GM23338 (cell line): Measurements from ENCODE around the gene TCF12. TPM values are rescaled to one million over a fixed set of nuclear protein-coding genes. Genes with fewer than 3 reads are reported as not detected.
A peak's percentile ranks its signal among the peaks of the same experiment; 100 is the strongest.

Experiments used
- ATAC-seq: fragments of 200-7000 bp; cut with Tn5 transposase; 3 replicates; pipeline ENCODE4 v1.9.1; 2020
- DNase-seq: peaks from one replicate; pipeline ENCODE4 v3.0.0-alpha.2; 2015; ENCODE audit warnings: low spot score
- H2AFZ ChIP-seq: fragments of 200-600 bp; sonication (generic); 2 replicates; pipeline ENCODE4 v1.8.0; 2016; ENCODE audit warnings: antibody characterized with exemption, mild to moderate bottlenecking, moderate library complexity
- H3F3A ChIP-seq: fragments of 200-600 bp; sonication (generic); replicated peaks from 2 replicates; pipeline ENCODE4 v1.8.0; 2017; ENCODE audit warnings: antibody characterized with exemption, mixed run types, low read depth
- H3K27ac ChIP-seq: fragments of 200-600 bp; sonication (generic); 2 replicates; pipeline ENCODE4 v1.6.1; 2016; ENCODE audit warnings: low read depth
- H3K27me3 ChIP-seq: fragments of 200-600 bp; sonication (generic); 2 replicates; pipeline ENCODE4 v1.8.0; 2016; ENCODE audit warnings: mild to moderate bottlenecking, mixed run types, moderate library complexity; ENCODE audit not compliant: insufficient read depth
- H3K36me3 ChIP-seq: fragments of 200-600 bp; sonication (generic); 2 replicates; pipeline ENCODE4 v1.8.0; 2016; ENCODE audit warnings: mild to moderate bottlenecking; ENCODE audit not compliant: insufficient read depth
- H3K4me1 ChIP-seq: fragments of 200-600 bp; sonication (generic); 2 replicates; pipeline ENCODE4 v1.8.0; 2016; ENCODE audit warnings: mild to moderate bottlenecking, moderate library complexity; ENCODE audit not compliant: insufficient read depth
- H3K4me2 ChIP-seq: fragments of 200-600 bp; sonication (generic); 2 replicates; pipeline ENCODE4 v1.7.1; 2017; ENCODE audit warnings: mixed run types
- H3K4me3 ChIP-seq: fragments of 200-600 bp; sonication (generic); 2 replicates; pipeline ENCODE4 v1.6.1; 2016; ENCODE audit warnings: mixed run types
- H3K79me2 ChIP-seq: fragments of 200-600 bp; sonication (generic); replicated peaks from 2 replicates; pipeline ENCODE4 v1.8.0; 2017; ENCODE audit warnings: mild to moderate bottlenecking; ENCODE audit not compliant: insufficient read depth
- H3K9me2 ChIP-seq: fragments of 200-600 bp; sonication (generic); 2 replicates; pipeline ENCODE4 v1.8.0; 2017; ENCODE audit not compliant: insufficient read depth
- H4K20me1 ChIP-seq: fragments of 200-600 bp; sonication (generic); replicated peaks from 2 replicates; pipeline ENCODE4 v1.8.0; 2017; ENCODE audit warnings: mild to moderate bottlenecking; ENCODE audit not compliant: insufficient read depth
- H3K27ac Mint-ChIP-seq: 2 replicates; pipeline ENCODE4 v1.8.0; 2020; ENCODE audit warnings: inconsistent platforms, mild to moderate bottlenecking, moderate library complexity, mixed read lengths
- H3K27me3 Mint-ChIP-seq: 3 replicates; pipeline ENCODE4 v1.8.0; 2022; ENCODE audit warnings: low read depth, mild to moderate bottlenecking, moderate library complexity, mixed read lengths, inconsistent platforms; ENCODE audit not compliant: insufficient read depth, poor library complexity
- H3K36me3 Mint-ChIP-seq: 3 replicates; pipeline ENCODE4 v1.8.0; 2021; ENCODE audit warnings: low read depth, mild to moderate bottlenecking, inconsistent platforms, moderate library complexity, mixed read lengths
- H3K4me1 Mint-ChIP-seq: 3 replicates; pipeline ENCODE4 v1.8.0; 2020; ENCODE audit warnings: mild to moderate bottlenecking, inconsistent platforms, mixed read lengths
- H3K4me3 Mint-ChIP-seq: 3 replicates; pipeline ENCODE4 v1.8.0; 2021; ENCODE audit warnings: moderate library complexity, mild to moderate bottlenecking, inconsistent platforms, mixed read lengths
- H3K9me3 Mint-ChIP-seq: 3 replicates; pipeline ENCODE4 v1.8.0; 2020; ENCODE audit warnings: moderate library complexity, mild to moderate bottlenecking, inconsistent platforms, mixed read lengths
- CREB1 ChIP-seq: fragments of 250-450 bp; sonication (Bioruptor Pico); IDR thresholded peaks from 2 replicates; pipeline ENCODE4 v1.5.0; 2020; ENCODE audit warnings: low read depth, mild to moderate bottlenecking, moderate library complexity
- ETS1 ChIP-seq: IDR thresholded peaks from 2 replicates; pipeline ENCODE4 v1.6.1; 2016; ENCODE audit warnings: antibody characterized with exemption
- EZH2 ChIP-seq: fragments of 200-600 bp; sonication (generic); IDR thresholded peaks from one replicate; pipeline ENCODE4 v1.8.0; 2017; ENCODE audit warnings: antibody characterized with exemption, mild to moderate bottlenecking, low read depth; ENCODE audit not compliant: unreplicated experiment
- EZH2phosphoT487 ChIP-seq: fragments of 200-600 bp; sonication (generic); IDR thresholded peaks from one replicate; pipeline ENCODE4 v1.8.1; 2018; ENCODE audit warnings: antibody characterized with exemption; ENCODE audit not compliant: unreplicated experiment
- JUNB ChIP-seq: IDR thresholded peaks from one replicate; pipeline ENCODE4 v1.6.1; 2016; ENCODE audit warnings: antibody characterized with exemption; ENCODE audit not compliant: unreplicated experiment
- NANOG ChIP-seq: IDR thresholded peaks from 2 replicates; pipeline ENCODE4 v1.6.1; 2016; ENCODE audit warnings: antibody characterized with exemption, borderline replicate concordance
- POLR2AphosphoS5 ChIP-seq: IDR thresholded peaks from 2 replicates; pipeline ENCODE4 v1.6.1; 2016; ENCODE audit warnings: antibody characterized with exemption, low read depth
- REST ChIP-seq: IDR thresholded peaks from one replicate; pipeline ENCODE4 v1.6.1; 2018; ENCODE audit warnings: antibody characterized with exemption; ENCODE audit not compliant: unreplicated experiment
- STAT1 ChIP-seq: IDR thresholded peaks from one replicate; pipeline ENCODE4 v1.6.1; 2016; ENCODE audit warnings: antibody characterized with exemption; ENCODE audit not compliant: unreplicated experiment
- ZNF114 ChIP-seq: fragments of 250-450 bp; sonication (Bioruptor Pico); IDR thresholded peaks from 2 replicates; pipeline ENCODE4 v1.5.0; 2020; ENCODE audit warnings: mild to moderate bottlenecking, moderate library complexity
- ZNF331 ChIP-seq: fragments of 250-450 bp; sonication (Bioruptor Pico); IDR thresholded peaks from 2 replicates; pipeline ENCODE4 v1.5.0; 2020; ENCODE audit warnings: low read depth, mild to moderate bottlenecking, moderate library complexity
- polyA plus RNA-seq: library from polyadenylated mRNA; unstranded; fragments of >200 nt; fragmentation: Nextera tagmentation; extraction: Ambion mirVana; gene quantifications from 2 replicates; pipeline ENCODE4 v1.2.1, GENCODE V29; 2016
- total RNA-seq: library from RNA; depleted of rRNA; stranded (reverse); fragments of >200 nt; shearing (Covaris generic); gene quantifications from 2 replicates; pipeline ENCODE4 v1.2.3, GENCODE V29; 2014

The TCF12 gene
- total and polyA plus RNA-seq, 2 experiments from 2014 or later = 27.6 to 104 TPM

DNA sequence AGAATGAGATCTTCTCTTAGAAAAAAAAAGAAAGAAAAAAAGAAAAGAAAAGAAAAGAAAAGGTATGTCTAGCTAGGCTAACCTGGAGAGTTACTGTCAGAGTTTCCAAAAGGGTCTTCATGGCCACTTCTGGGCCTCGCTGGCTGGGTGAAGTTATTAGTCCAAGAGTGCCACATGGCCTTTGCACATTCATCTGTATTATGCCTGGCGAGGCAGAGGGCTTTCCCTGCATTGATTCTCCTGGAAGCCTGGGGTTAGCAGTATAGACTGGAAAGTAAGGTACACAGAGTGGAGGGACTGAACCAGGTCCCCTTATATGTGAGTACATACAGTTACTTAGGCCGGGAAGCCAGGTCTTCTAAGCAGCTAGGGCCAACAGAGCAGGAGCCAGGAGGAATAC, 403.0 kb downstream of the TCF12 start:
- Histone ChIP-seq H3K79me2 (no peaks in the 10 kb centered on the region), H3K9me2 (no peaks in the 10 kb centered on the region; the same call in 1 of the 2 replicates), H4K20me1 (no peaks in the 10 kb centered on the region), H3K36me3 (no peaks in the 10 kb centered on the region), H3K4me2 (no peak overlapping the region), H3F3A (peaks cover 21% of the 10 kb centered on the region; the same call in 1 of the 2 replicates), H3K4me1 (peaks cover 11% of the 10 kb centered on the region), H3K4me3 (no peak overlapping the region), H3K27me3 (no peaks in the 10 kb centered on the region), H3K27ac (no peak overlapping the region), H2AFZ (no peak overlapping the region)
- Mint-ChIP-seq H3K27me3 (peaks cover 15% of the 10 kb centered on the region), H3K36me3 (no peaks in the 10 kb centered on the region; the same call in 2 of the 3 replicates), H3K4me3 (no peak overlapping the region), H3K4me1 (peaks cover 38% of the 10 kb centered on the region), H3K27ac (no peak overlapping the region), H3K9me3 (no peaks in the 10 kb centered on the region; the same call in 2 of the 3 replicates)
- TF ChIP-seq ZNF331 (CRISPR knock-in tag) (no peak), REST (no peak), EZH2 (no peak), JUNB (no peak), ZNF114 (CRISPR knock-in tag) (no peak), EZH2phosphoT487 (no peak), POLR2AphosphoS5 (no peak), NANOG (no peak), CREB1 (no peak), ETS1 (no peak)
- DNase-seq = no peak
- no peak for ATAC-seq

DNA sequence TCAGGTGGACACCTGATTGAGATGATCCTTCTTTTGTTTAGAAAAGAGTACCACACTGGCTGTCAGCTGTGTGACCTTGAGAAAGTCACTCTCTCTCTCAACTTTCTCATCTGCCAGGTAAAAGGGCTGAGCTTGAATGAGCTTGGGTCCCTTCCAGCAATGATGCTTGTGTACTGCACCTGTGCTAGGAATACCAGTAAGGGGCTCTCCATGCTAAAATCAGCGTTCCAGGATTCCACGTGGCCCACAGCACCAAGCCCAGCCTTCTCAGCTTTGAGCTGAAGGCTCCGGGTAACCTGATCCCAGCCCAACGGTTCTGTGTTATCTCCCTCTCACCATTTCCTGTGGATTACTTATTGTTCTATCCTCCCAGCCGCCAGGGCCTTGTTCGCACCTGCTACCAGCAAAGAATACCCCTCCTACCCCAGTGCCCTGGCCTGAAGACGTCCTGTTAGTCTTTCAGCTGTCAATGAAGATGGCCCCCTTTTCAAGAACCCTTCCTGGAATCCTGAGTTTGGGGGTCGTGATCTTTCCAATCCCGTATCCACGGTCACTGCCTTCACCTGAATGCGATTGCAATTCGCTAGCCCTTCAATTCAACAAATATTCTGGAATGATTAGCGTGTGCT, 403.6 kb downstream of the TCF12 start:
- Mint-ChIP-seq H3K27me3 (peaks cover 13% of the 10 kb centered on the region), H3K4me3 (no peak overlapping the region; the same call in 2 of the 3 replicates), H3K36me3 (no peaks in the 10 kb centered on the region; the same call in 2 of the 3 replicates), H3K4me1 (peaks cover 38% of the 10 kb centered on the region), H3K9me3 (no peaks in the 10 kb centered on the region; the same call in 2 of the 3 replicates), H3K27ac (no peak overlapping the region)
- H3K79me2 ChIP-seq = no peaks in the 10 kb centered on the region
- H4K20me1 ChIP-seq = no peaks in the 10 kb centered on the region
- H3K27me3 ChIP-seq = no peaks in the 10 kb centered on the region
- no peak overlapping the region for H3K4me3 ChIP-seq
- peaks cover 21% of the 10 kb centered on the region; the same call in 1 of the 2 replicates for H3F3A ChIP-seq
- TF ChIP-seq EZH2 (no peak), NANOG (no peak), REST (no peak), ETS1 (no peak), EZH2phosphoT487 (no peak), ZNF114 (CRISPR knock-in tag) (no peak), STAT1 (no peak), JUNB (no peak), CREB1 (no peak)
- no peaks in the 10 kb centered on the region for H3K36me3 ChIP-seq
- peak; percentile 45 for DNase-seq
- H3K9me2 ChIP-seq = no peaks in the 10 kb centered on the region; the same call in 1 of the 2 replicates
- H3K4me1 ChIP-seq = peaks cover 11% of the 10 kb centered on the region
- H3K27ac ChIP-seq = no peak overlapping the region
- peak; percentile 10; the same call in 1 of the 3 replicates for ATAC-seq
- no peak overlapping the region for H3K4me2 ChIP-seq
- H2AFZ ChIP-seq = peak overlapping the region; percentile 70; the same call in 1 of the 2 replicates
